ENCODE measurements around the gene EPHX1.
"Not testable (repeated sequence)": the region's sequence is repeated elsewhere in the genome, so short reads cannot be mapped to it uniquely, and the experiment has no call there.

The EPHX1 gene

DNA sequence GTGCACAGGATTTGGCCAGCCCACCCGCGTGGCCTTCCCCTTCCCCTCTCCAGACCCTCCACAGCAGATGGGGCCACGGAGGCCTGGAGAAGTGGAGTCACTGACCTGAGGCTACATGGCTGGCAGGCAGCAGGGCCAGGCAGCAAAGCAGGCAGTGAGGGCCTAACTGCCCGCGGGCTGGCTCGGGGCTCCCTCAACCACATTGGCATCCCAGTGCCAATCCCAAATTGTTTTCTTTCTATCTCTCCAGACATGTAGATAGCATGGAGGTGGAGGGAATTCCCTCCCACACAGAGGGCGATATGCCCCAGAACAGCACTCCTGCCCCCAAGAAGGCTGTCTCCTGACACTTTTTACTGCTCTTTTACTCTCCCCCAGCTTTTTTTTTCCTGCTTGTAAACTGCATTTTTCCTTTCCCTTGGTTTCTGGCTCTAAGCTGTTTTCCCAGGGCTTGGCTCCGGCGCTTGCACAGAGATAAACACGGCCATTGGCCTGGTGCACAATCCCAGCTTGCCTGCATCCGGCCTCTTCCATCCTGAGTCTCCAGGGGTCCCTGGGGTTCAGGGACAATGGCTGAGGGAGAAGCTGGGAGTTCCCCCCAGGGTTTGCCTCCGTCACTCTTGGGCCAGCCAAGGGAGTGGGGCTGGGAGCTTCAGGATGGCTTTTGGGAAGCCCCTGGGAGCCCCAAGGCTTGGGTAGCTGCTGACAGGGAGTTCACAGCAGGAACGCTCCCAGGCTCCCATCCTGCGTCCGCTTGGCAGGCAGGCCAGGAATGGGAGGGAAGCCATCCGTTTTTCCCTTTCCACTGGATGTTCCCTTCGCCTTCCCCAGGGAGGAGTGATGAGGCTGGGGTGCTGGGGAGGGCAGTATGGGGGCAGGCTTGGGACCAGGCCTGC lies 7.0 kb downstream of the EPHX1 start:
- DNase-seq (ENCODE audit: low read depth) = no peak

- no peak for DNase-seq (ENCODE audit: low read depth)
These were observed 7.7 kb downstream of the EPHX1 start for GRCh38 chr1:225817611-225818061.

GRCh38 chr1:225818229-225818628 lies 8.3 kb downstream of the EPHX1 start:
- DNase-seq (ENCODE audit: low read depth) = no peak

DNA sequence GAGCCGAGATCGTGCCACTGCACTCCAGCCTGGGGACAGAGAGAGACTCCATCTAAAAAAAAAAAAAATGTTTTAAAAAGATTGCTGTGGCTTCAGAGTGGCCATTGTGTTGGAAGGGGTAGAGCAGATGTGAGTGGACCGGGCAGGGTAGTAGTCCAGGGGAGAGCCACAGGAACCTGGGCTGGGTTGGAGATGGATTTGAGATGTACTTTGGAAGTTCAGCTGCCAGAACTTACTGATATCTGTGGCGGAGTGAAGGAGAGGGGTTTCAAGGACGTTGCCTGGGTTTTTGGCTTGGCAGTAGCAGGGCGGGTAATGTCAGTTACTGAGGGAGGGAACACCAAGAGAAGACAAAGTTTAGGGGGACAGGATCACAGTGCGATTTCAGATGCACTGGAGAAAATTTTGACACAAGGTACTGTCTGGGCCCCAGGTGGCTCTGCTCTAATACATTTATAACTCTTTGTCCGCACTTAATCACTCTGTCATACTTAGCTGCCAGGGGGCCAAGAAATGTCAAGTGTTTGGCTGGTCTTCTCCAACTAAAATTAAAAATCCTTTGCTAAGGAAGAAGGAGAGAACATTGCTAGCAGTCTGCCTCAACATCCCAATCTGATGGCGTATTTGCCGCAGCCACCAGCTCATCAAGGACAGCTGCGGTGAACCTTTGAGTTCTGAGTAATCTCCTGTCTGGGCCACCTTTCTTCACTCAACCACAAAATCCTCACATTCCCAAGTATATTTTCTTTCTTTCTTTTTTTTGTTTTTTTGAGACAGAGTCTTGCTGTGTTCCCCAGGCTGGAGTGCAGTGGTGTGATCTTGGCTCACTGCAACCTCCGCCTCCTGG lies 9.6 kb downstream of the EPHX1 start:
- DNase-seq (ENCODE audit: low read depth) = no peak

GRCh38 chr1:225820522-225821120 lies 10.7 kb downstream of the EPHX1 start:
- DNase-seq (ENCODE audit: low read depth) = no peak

GRCh38 chr1:225822655-225823403 lies 12.9 kb downstream of the EPHX1 start:
- no peak for DNase-seq (ENCODE audit: low read depth)

GRCh38 chr1:225823811-225824261 lies 13.9 kb downstream of the EPHX1 start:
- no peak for DNase-seq (ENCODE audit: low read depth)

GRCh38 chr1:225824533-225824941 lies 14.6 kb downstream of the EPHX1 start:
- DNase-seq (ENCODE audit: low read depth) = no peak

GRCh38 chr1:225825078-225825477 lies 15.2 kb downstream of the EPHX1 start:
- no peak for DNase-seq (ENCODE audit: low read depth)

DNA sequence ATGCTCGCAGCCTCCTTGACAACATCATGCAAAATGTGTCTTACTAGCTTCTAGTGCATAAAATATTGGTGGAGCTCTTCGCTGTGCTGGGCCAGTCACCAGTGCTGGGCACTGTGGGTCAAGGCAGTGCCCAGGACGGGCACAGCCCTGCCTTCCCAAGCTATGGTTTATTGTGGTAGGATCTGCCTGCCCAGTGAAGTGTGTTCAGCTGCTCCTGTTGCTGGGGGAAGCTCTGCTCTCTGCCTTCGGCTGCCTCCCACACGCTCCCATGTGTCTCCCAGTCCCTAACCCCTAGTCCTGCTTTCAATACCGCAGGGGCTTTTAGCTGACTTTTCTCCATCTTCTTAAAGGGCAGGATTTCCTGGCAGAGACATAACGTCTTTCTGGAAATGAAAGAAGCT lies 15.7 kb downstream of the EPHX1 start:
- no peak for DNase-seq (ENCODE audit: low read depth)

- DNase-seq (ENCODE audit: low read depth) = no peak
These were observed 17.2 kb downstream of the EPHX1 start for GRCh38 chr1:225827076-225827475.

- DNase-seq (ENCODE audit: low read depth) = no peak
These were observed 18.9 kb downstream of the EPHX1 start for GRCh38 chr1:225828706-225829345.

DNA sequence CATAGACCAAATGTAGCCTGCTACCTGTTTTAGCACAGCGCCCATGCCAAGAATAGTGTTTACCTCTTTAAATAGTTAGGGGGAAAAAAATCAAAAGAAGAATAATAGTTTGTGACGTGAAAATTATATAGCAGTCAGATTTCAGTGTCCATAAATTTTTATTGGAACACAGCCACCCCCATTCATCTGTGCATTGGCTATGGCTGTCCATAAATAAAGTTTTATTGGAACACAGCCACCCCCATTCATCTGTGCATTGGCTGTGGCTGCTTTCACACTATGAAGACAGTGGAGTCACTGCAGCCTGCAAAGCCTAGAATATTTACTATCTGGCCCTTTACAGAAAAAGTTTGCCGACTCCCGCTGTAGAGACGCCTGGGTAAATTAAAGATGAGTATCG lies 20.9 kb downstream of the EPHX1 start:
- DNase-seq (ENCODE audit: low read depth) = no peak

GRCh38 chr1:225834417-225835329 lies 24.7 kb downstream of the EPHX1 start:
- no peak for DNase-seq (ENCODE audit: low read depth)

DNA sequence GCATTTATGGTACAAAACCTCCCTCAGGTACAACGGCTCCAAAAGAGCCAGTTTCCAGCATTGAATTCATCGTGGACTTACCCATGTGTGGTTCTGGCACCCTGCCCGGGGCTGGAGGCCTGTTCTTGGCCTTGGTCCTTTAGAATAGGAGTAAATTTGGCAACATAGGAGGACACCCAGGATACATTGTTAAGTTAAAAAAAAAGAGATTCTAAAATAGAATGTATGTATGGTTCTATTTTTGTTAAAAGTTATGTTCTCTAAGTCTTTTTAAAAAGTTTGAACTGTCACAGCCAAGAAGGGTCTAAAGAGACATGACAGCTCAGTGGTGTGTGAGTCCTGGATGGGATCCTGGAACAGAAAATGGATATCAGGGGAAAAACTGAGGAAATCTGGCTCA lies 25.9 kb downstream of the EPHX1 start:
- no peak for DNase-seq (ENCODE audit: low read depth)

GRCh38 chr1:225836296-225836695 lies 26.4 kb downstream of the EPHX1 start:
- DNase-seq (ENCODE audit: low read depth) = not testable (repeated sequence)

- DNase-seq (ENCODE audit: low read depth) = no peak
These were observed 28.9 kb downstream of the EPHX1 start for GRCh38 chr1:225838793-225839192.

DNA sequence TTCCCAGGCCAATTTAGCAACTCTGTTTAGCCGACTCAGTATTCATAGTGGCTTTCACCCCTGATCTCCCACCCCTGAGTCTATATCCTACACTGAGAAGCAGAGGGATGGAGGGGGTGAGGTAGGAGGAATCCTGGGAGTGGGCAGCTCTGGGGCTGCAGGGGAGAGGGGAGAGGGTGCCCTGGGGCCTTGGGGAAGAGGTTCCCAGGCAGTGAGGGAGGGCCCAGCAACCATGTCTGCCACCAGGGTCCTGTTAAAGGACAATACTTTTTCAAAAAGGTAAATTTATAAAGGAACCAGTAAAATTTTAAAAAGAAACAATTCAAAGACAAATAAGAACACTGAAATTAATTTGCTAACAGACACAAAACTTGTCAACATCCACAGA lies 30.3 kb downstream of the EPHX1 start:
- no peak for DNase-seq (ENCODE audit: low read depth)

DNA sequence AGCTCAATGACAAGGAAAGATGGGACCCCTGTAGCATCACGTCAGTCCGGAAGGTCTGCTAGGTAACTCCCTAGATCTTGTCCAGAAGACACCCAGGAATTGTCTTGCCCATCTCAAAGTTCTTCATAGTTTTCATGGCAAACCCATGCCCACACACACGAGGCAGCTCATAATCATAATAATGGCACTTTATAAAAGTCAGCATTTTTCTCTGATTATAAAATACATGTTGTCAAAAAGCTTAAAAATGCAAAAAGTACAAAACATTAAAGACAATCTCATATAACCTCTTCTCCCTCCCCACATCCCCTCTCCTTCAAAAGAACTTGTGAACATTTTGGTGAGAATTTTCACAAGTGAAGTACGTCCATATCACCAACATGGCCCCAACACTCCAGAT lies 30.8 kb downstream of the EPHX1 start:
- no peak for DNase-seq (ENCODE audit: low read depth)

- no peak for DNase-seq (ENCODE audit: low read depth)
These were observed 32.1 kb downstream of the EPHX1 start for GRCh38 chr1:225842074-225842473.

Data from stimulated activated CD8-positive, alpha-beta memory T cell treated with anti-CD3 and anti-CD28 coated beads, Interleukin-15, amount 100 ng/mL, for 1 hour (primary cell).